Measurements from ENCODE around the gene ALAD. TPM values are rescaled to one million over a fixed set of nuclear protein-coding genes. Genes with fewer than 3 reads are reported as not detected.

ALAD gene
- total and polyA plus RNA-seq, 9 of the 15 experiments (the other 6 are each of a cell fraction or from before 2014, with no cell fraction given) = 1.3 to 12.7 (median 6.8) TPM

GRCh38 chr9:113368982-113369854 is 31.9 kb downstream of the ALAD start (continued):
- no peak for TF ChIP-seq ZBTB7A (IDR thresholded peaks at IDR 0.05; ENCODE audit: borderline replicate concordance, control insufficient read depth, low read depth, low read length)
- TF ChIP-seq PHF20 (IDR thresholded peaks at IDR 0.05; ENCODE audit: partially characterized antibody) = no peak
- no peak for TF ChIP-seq ZNF324 (CRISPR knock-in tag; IDR thresholded peaks at IDR 0.05)
- no peak for TF ChIP-seq ZNF507 (tag; conservative IDR thresholded peaks at IDR 0.05)
- no peak for TF ChIP-seq NFYB (IDR thresholded peaks at IDR 0.05; ENCODE audit: extremely low read depth, insufficient read length)
- TF ChIP-seq TRIM25 (IDR thresholded peaks at IDR 0.05; ENCODE audit: borderline replicate concordance) = no peak
- no peak for TF ChIP-seq ZNF282 (CRISPR knock-in tag; IDR thresholded peaks at IDR 0.05)
- peak in 1 of 2 experiments; percentile 69 for TF ChIP-seq AFF1 (IDR thresholded peaks at IDR 0.05; ENCODE audit: low read depth in 1 of 2, partially characterized antibody in 2 of 2)
- no peak for TF ChIP-seq ZBTB1 (CRISPR knock-in tag; IDR thresholded peaks at IDR 0.05; ENCODE audit: borderline replicate concordance, low read depth)
- no peak for TF ChIP-seq DNMT1 (IDR thresholded peaks at IDR 0.05)
- TF ChIP-seq HMGN3 (IDR thresholded peaks at IDR 0.05; ENCODE audit: borderline replicate concordance, extremely low read depth, insufficient read length, low read depth, low read length) = peak; percentile 68
- no peak for TF ChIP-seq TCF15 (CRISPR knock-in tag; IDR thresholded peaks at IDR 0.05)
- no peak for TF ChIP-seq FUS (optimal IDR thresholded peaks at IDR 0.05; ENCODE audit: low read depth, low read length)
- 0 out of 2 replicates have a peak, but pooled peaks have one; percentile 44 for TF ChIP-seq FOXJ2 (tag; IDR thresholded peaks at IDR 0.05)
- TF ChIP-seq ZNF655 (CRISPR knock-in tag; IDR thresholded peaks at IDR 0.05) = no peak
- no peak for TF ChIP-seq SIN3A (IDR thresholded peaks at IDR 0.05; ENCODE audit: borderline replicate concordance in 2 of 2, control insufficient read depth in 1 of 2, low read depth in 2 of 2, low read length in 2 of 2)
- TF ChIP-seq XRCC5 (IDR thresholded peaks at IDR 0.05; ENCODE audit: low read depth, low read length) = no peak
- no peak for TF ChIP-seq SMARCA5 (IDR thresholded peaks at IDR 0.05)
- peak in 1 of 2 experiments; percentile 77; a peak in 2 of 4 replicates for TF ChIP-seq TRIM24 (IDR thresholded peaks at IDR 0.05)
- TF ChIP-seq ZNF57 (CRISPR knock-in tag; IDR thresholded peaks at IDR 0.05) = no peak
